Measurements from ENCODE around the gene AIMP2.
A peak's percentile ranks its signal among the peaks of the same experiment; 100 is the strongest.
"Not testable (repeated sequence)": the region's sequence is repeated elsewhere in the genome, so short reads cannot be mapped to it uniquely, and the experiment has no call there.

Gene AIMP2

DNA sequence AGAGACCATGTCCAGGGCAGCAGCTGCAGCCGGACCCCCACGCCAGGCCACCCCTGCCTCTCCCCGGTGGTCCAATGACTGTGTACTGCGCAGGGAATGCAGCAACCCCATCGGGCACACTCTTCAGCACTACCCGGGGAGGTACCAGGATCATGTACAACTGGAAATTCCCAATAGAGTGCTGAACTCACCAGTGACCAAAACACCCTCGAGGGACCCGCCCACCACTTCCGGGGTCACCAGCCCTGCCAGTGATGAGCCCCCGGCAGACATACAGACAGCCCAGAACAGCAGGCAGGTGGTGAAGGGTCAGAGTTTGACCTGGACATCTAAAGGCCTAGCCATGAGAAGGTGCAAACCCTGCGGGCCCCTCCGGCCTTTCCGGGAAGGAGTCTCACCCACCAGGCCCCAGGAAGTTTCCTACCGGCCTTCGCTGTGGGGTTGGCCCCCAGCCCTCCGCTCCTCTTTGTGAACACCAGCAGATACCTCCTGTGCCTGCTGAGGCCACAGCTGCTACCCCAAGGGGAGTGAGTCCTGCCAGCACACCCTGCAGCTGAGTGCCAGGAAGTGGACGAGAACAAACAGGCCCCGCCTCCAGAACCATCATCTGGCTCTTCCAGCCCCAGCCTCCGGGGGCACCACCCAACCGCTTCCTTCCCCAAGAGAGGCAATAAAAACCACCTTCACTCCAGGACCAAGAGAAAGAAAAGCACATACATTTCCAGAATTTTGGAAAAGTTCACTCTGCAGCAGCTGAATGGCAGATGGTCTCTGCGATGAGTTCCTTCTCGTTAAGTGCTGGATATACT, 17.1 kb downstream of the AIMP2 start:
- peak; percentile 28 for DNase-seq (ENCODE audit: low read depth, low spot score)

DNA sequence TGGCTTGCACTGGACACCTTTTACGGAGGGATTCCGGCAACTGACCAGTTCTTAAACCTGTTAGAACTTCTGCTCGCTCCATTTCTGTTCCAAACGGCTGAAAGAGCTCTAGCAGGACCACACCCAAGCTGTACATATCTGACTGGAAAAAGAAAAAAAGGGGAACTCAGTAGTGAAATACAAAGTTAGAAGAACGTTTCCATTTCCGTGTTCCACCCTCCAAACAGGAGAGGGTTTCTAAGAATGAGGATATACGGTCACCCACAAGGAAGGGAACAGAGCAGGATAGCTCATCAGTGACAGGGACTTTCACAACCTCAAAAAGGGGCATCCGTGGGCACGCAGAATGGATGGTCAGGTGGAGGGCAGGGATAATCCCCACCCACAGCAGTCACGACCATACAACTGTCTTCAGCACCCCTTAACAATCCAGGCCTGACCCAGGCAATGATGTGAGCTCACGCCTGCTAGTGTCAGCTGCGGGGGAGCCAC, 17.8 kb downstream of the AIMP2 start:
- DNase-seq (ENCODE audit: low read depth, low spot score): no peak

DNA sequence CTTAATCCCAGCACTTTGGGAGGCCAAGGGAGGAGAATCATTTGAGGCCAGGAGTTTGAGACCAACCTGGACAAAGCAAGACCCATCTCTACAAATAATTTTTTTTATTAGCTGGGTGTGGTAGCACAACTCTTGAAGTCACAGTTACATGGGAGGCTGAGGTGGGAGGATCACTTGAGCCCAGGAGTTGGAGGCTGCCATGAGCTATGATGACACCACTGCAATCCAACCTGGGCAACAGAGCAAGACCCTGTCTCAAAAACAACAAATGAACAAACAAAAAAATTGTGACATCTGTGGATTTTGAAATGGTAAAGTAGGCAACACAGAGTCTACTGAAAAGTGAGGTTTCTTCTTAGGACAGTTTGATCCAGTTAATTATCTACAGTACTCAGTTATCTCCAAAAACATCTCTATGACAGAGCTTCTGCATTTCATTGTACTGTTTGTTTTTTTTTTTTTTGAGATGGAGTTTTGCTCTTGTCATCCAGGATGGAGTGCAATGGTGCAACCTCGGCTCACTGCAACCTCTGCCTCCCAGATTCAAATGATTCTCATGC, 18.8 kb downstream of the AIMP2 start:
- DNase-seq (ENCODE audit: low read depth, low spot score): no peak

DNA sequence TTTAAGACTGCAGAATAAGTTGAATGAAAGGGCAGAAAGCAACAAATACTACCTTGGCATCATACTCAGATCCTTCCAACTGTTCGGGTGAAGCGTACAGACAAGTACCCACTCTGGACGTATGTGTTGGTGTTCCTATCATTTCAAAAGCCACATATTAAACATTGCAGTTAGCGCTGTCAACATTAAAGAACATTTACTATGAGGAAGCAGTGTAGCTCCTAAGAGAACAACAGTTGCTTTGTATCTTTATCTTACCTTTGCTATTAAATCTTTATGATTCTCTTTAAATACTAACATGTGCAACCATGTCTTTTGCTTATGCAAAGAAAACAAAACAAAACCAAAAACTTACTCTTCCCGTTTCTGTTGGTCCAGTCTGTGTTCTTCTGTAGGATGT, 19.5 kb downstream of the AIMP2 start:
- DNase-seq (ENCODE audit: low read depth, low spot score): no peak

DNA sequence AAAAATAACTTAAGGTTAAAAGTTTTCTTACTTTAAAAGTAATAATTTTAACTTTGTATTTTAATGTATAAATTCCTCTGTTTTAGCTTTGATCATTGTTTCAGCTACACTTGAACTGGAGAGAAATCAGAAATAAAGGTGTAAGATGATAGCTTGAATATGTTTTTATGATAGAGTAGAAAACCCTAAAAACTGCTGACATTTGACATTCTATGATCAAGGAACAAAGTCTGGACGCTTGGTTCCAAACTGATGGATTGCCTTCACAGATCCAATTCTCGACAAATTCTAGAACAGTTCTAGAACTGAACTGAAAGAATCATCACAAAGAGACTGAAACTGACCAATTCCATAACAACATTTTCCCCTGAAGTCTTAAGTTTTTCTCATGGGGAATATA, 21.9 kb downstream of the AIMP2 start, which contains the start of gene ANKRD61:
TSS of gene ANKRD61 (plus strand) at position 389 of the 400 bp plus-strand sequence. CDS start at position 389, 0 bp downstream.
- no peak for DNase-seq (ENCODE audit: low read depth, low spot score)

DNA sequence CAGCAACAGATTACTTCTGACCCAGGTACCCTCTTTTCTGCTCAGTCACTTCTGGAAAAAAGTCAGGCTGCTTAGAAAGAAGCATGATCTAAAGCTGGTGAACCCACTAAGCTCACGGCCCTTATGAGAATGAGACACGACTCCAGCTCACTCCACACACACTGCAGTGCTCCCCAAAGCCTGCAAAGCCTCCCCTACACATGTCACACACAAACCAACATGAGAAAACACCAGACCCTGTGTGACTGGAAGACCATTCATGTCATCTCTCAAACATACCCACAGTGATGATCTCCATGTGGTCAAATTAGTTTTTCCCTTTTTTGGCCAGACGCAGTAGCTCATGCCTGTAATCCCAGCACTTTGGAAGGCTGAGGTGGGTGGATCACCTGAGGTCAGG, 22.5 kb downstream of the AIMP2 start:
- no peak for DNase-seq (ENCODE audit: low read depth, low spot score)

DNA sequence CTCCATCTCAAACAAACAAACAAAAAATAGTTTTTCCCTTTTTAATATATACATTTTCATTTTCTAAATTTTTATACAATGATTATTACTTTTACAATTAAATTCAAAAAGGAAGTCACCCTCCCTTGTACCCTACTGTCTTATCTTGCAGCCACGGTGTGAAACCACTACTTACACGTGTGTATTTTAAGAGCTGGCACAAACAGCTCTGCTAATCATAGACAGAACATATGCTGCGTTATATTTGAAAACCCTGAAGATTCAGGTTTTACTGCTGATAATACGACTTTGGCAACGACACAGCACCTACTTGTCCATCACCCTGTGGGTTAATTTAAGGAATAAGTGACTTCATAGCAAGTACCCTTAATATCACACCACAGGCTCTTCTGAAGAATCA, 23.1 kb downstream of the AIMP2 start:
- no peak for DNase-seq (ENCODE audit: low read depth, low spot score)

DNA sequence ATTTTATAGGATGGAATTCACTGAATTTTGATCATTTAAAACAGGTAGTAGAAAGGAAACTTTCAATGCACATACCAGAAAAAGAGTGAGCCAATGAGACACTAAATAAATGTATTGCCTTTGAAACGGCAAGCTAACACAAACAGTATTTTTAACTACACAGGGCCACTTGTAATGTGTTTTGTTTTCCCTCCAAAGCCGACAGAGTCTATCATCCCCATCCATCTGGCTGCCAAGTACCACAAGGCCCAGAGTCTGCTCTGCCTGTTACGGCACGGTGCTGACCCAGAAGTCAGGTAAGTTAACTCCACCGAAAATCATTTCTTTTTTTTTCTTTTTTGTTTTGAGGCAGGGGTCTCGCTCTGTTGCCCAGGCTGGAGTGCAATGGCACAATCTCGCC, 23.6 kb downstream of the AIMP2 start:
- DNase-seq (ENCODE audit: low read depth, low spot score): no peak

DNA sequence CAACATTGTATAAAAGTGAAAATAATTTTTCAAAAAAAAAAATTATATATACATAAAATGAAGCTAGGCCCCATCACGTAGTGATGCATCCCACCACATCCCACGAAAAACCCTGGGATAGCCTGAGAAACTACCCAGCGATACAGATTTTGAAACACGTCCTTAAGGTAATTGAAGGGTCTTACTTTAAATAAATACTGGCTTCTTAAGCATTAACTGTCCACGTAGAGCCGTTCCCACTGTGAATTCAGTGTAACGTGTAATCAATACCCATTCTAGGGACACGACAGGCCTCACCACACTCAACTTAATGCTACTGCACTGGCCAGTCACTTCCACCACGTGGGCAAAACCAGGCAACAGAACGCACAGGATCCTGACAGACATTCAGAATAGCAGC, 26.1 kb downstream of the AIMP2 start:
- DNase-seq (ENCODE audit: low read depth, low spot score): no peak

DNA sequence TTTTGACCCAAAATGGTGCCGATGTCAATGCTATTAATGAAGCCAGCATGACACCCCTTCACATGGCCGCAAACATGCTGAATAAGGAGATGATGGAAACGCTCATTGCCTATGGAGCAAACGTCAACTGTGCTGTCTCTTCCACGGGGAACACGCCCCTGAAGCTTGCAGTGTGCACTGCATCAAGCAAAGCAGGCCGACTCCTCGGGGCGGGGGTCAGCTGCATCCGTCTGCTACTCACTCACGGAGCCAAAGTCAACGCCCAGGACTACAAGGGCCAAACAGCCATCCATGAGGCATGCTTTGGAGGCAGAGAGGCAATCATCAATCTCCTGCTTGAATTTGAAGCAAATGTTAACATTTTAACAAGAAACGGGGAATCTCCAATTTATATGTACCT, 26.6 kb downstream of the AIMP2 start:
- no peak for DNase-seq (ENCODE audit: low read depth, low spot score)

DNA sequence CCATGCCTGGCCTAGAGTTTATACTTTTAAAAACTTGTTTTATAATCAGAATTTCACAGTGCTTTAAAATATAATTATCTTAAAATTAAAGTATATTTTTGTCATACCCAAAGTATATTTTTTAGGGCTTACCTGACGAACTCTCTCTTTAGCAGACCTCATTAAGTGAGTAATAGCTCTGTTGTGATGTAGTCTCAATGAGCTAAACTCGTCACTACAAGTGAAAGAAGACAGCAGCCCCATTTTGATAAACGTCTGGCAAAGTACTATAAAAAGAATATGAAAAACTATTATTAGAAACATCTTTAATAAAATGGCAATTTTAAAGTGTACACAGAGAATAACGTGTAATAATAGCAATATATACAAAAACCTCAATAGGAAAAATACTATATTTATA, 40.7 kb downstream of the AIMP2 start:
- no peak for DNase-seq (ENCODE audit: low read depth, low spot score)

DNA sequence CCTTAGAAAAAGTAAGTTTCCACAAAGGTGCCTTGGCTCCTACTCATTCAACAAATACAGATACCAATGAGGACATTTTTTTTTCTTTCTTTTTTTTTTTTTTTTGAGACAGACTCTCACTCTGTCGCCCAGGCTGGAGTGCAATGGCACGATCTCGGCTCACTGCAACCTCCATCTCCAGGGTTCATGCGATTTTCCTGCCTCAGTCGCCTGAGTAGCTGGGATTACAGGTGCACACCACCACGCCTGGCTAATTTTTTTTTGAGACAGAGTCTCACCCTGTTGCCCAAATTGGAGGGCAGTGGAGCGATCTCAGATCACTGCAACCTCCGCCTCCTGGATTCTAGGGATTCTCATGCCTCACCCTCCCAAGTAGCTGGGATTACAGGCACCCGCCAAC, 42.1 kb downstream of the AIMP2 start:
- not testable (repeated sequence) for DNase-seq (ENCODE audit: low read depth, low spot score)

DNA sequence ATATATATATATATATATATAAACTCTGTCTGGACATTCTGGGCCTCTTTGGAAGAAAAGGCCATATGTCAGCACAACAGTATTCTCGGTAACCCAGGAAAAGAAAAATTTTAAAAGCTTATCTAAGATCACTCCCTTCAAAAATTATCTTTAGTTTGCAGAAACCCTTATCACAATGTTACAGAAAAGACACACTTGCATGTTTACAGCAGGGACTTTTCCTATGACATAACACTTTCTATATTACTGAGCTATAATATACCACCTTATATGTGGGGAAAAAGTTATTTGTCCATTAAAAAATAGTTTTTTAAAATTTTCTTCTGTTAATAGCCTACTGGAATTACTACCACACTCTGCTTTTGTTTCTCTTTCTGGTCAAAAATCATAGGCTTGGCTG, 47.5 kb downstream of the AIMP2 start:
- no peak for DNase-seq (ENCODE audit: low read depth, low spot score)

DNA sequence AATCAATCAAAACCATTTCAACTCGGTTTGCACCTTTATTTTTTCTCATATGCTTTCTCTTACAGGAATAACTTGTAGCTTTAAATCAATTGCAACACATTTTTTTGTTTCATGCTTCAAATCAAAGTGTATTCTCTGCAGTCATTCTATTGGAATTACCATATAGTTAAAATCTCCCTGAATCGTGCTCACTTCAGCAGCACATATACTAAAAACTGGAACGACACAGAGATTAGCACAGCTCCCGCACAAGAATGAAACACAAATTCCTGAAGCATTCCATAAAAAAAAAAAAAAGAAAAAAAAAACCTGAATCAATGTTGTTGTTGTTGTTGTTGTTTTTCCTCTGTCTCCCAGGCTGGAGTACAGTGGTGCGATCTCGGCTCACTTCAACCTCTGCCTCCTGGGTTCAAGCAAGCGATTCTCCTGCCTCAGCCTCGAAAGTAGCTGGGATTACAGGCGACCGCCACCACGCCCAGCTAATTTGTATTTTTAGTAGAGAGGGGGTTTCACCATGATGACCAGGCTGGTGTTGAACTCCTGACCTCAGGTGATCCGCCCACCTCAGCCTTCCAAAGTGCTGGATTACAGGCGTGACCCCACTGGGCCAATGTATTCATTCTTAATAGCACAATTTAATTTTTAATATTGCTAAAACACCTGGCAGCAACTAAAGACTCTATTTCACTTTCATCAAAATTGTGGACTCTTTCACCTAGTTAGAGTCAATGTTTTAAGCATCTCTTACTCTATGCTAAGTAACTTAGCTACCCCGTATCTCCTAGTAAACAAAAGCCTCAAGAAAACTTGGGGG, 48.5 kb downstream of the AIMP2 start:
- DNase-seq (ENCODE audit: low read depth, low spot score): peak; percentile 20

DNA sequence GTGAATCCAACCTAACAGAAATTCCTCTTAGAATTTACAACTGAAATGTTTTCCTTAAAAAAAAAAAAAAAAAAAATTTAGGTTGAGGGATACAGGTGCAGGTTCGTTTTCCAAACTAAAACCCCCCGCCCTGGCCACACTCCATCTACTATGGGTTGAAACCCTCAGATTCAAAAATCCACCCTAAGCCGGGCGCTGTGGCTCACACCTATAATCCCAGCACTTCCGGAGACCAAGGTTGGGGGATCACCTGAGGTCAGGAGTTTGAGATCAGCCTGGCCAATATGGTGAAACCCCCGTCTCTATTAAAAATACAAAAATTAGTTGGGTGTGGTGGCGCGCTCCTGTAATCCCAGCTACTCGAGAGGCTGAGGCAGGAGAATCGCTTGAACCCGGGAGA, 50.9 kb downstream of the AIMP2 start:
- not testable (repeated sequence) for DNase-seq (ENCODE audit: low read depth, low spot score)

DNA sequence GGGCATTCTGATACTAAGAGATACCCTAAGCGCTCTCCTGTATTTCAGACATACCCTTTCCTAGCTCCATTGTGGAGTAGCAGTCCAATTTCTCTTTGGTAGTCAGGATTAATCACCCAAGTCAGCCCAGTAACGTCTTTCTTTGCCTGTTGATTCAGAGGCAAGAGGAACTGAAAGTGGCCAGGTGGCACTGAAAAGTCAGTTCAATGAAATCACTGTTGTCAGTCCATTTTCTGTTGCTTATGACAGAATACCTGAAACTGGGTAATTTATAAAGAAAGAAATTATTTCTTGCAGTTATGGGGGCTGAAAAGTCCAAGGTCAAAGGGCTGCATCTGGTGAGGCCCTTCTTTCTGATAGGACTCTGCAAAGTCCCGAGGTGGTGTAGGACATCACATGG, 62.3 kb downstream of the AIMP2 start:
- DNase-seq (ENCODE audit: low read depth, low spot score): no peak
